ENCODE measurements around the gene FALEC. TPM values are rescaled to one million over a fixed set of nuclear protein-coding genes. Genes with fewer than 3 reads are reported as not detected.

The FALEC gene
- total RNA-seq, 4 donors from 2014 or later: 0.88 to 1.0 TPM; not detected in 2

DNA sequence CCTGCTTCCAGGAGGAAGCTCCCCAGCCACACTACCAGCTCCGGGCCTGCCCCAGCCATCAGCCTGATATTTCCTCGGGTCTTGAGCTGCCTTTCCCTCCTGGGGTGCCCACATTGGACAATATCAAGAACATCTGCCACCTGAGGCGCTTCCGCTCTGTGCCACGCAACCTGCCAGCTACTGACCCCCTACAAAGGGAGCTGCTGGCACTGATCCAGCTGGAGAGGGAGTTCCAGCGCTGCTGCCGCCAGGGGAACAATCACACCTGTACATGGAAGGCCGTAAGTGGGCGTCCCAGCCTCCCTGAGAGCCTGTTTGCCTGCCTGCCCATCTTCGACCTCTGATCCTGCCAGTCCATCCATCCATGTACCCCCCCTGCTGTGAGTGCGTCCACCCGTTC lies 4.0 kb upstream of the FALEC start:
- Histone ChIP-seq H3K4me1 (no peaks in the 10 kb centered on the region), H3K9me3 (no peaks in the 10 kb centered on the region), H3K27ac (no peak overlapping the region), H3K4me3 (no peak overlapping the region), H3K36me3 (no peaks in the 10 kb centered on the region), H3K27me3 (no peaks in the 10 kb centered on the region)
- intact Hi-C loops (cut with DNase I; ENCODE audit: low total_unique reads): no loop called here
- TF ChIP-seq, protein P1, sequence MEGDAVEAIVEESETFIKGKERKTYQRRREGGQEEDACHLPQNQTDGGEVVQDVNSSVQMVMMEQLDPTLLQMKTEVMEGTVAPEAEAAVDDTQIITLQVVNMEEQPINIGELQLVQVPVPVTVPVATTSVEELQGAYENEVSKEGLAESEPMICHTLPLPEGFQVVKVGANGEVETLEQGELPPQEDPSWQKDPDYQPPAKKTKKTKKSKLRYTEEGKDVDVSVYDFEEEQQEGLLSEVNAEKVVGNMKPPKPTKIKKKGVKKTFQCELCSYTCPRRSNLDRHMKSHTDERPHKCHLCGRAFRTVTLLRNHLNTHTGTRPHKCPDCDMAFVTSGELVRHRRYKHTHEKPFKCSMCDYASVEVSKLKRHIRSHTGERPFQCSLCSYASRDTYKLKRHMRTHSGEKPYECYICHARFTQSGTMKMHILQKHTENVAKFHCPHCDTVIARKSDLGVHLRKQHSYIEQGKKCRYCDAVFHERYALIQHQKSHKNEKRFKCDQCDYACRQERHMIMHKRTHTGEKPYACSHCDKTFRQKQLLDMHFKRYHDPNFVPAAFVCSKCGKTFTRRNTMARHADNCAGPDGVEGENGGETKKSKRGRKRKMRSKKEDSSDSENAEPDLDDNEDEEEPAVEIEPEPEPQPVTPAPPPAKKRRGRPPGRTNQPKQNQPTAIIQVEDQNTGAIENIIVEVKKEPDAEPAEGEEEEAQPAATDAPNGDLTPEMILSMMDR (IDR thresholded peaks at IDR 0.05): no peak
- no peak for TF ChIP-seq POLR2A (IDR thresholded peaks at IDR 0.05)
- no peak for DNase-seq

DNA sequence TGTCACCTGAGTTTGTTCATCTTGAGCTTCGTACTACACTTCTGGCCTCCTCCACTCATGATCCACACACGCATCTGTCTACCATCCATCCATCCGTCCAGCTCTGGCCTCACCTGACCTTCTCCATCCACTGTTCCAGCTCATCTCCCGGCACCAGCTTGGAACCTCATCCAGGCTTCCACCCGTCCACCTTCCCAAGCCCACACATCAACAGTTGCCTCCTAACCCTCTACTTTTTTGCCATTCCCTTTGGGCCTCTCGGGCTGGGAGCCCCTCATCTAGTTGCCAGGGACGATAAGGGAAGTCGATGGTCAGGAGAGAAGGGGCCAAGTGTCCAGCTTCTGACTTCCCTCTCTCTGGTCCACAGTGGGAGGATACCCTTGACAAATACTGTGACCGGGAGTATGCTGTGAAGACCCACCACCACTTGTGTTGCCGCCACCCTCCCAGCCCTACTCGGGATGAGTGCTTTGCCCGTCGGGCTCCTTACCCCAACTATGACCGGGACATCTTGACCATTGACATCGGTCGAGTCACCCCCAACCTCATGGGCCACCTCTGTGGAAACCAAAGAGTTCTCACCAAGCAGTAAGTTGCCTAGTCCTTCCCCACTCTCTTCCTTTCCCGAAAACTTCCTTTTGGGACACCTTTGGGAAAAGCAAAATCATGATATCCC lies 3.4 kb upstream of the FALEC start:
- H3K27ac ChIP-seq: no peak overlapping the region
- no peak for DNase-seq
- H3K27me3 ChIP-seq: no peaks in the 10 kb centered on the region
- H3K9me3 ChIP-seq: no peaks in the 10 kb centered on the region
- H3K4me3 ChIP-seq: no peak overlapping the region
- H3K36me3 ChIP-seq: no peaks in the 10 kb centered on the region
- intact Hi-C loops (cut with DNase I; ENCODE audit: low total_unique reads): no loop called here
- H3K4me1 ChIP-seq: no peaks in the 10 kb centered on the region
- TF ChIP-seq, protein P1 (IDR thresholded peaks at IDR 0.05): no peak
- no peak for TF ChIP-seq POLR2A (IDR thresholded peaks at IDR 0.05)

DNA sequence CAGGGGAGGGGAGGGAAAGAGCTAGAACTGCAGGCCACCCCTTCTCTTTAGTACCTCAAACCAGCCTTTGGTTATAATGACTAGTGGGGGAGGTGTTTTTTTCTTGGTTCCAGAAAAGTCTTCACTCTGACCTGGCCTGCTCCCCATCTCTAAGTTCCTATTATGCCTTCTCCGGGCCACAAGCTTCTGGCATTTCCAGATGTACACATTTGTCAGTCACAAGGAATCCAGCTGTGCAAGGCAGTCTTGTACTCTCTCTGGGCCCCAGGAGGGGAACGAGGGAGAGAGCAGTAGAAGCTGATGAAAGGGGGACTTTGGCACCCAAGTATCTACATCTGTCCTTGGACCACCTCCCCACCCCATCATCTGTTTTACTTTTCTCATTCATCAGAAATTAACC lies 2.7 kb upstream of the FALEC start:
- intact Hi-C loops (cut with DNase I; ENCODE audit: low total_unique reads): no loop called here

DNA sequence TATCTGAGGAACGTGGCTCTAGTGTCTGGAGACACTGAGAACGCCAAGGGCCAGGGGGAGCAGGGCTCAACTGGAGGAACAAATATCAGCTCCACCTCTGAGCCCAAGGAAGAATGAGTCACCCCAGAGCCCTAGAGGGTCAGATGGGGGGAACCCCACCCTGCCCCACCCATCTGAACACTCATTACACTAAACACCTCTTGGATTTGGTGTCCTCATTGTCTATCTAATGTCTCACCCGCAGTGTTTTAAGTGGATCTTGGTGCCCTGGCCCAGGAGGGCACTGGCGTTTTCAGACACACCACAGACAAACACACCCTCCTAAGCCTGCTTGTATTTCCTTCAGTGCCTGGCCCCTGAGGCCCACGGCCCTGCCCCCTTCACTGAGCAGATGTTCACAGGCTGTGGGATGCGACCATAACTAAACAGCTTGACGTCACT lies 2.2 kb upstream of the FALEC start:
- no peak overlapping the region for H3K27ac ChIP-seq
- H3K4me1 ChIP-seq: no peaks in the 10 kb centered on the region
- intact Hi-C loops (cut with DNase I; ENCODE audit: low total_unique reads): no loop called here
- DNase-seq: no peak
- H3K9me3 ChIP-seq: no peaks in the 10 kb centered on the region
- TF ChIP-seq, protein P1 (IDR thresholded peaks at IDR 0.05): no peak
- TF ChIP-seq POLR2A (IDR thresholded peaks at IDR 0.05): no peak
- no peaks in the 10 kb centered on the region for H3K27me3 ChIP-seq
- no peak overlapping the region for H3K4me3 ChIP-seq
- H3K36me3 ChIP-seq: no peaks in the 10 kb centered on the region

More for the DNA sequence above, 2.7 kb upstream of the FALEC start:
- Histone ChIP-seq H3K4me1 (no peaks in the 10 kb centered on the region), H3K9me3 (no peaks in the 10 kb centered on the region), H3K27me3 (no peaks in the 10 kb centered on the region), H3K27ac (no peak overlapping the region), H3K4me3 (no peak overlapping the region), H3K36me3 (no peaks in the 10 kb centered on the region)
- DNase-seq: no peak
- TF ChIP-seq, protein P1 (IDR thresholded peaks at IDR 0.05): no peak
- TF ChIP-seq POLR2A (IDR thresholded peaks at IDR 0.05): no peak

DNA sequence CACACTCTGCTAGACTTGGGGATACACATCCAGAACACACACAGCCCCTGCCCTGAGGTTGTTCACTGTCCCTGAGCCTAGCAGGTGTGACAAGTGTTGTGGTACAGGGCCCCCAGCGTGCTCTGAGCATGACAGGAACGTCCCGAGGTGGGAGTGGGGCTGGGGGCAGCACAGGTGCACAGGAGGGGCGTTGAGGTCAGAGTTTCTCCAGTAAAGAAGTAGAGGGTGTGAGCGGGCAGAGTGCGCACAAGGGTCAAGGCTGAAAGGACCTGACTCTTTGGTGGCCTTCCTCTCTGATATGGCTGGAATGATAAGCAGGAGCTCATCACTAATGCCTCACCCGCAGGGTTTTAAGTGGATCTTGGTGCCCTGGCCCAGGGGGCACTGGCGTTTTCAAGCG lies 1.3 kb upstream of the FALEC start:
- no peaks in the 10 kb centered on the region for H3K27me3 ChIP-seq
- no peak overlapping the region for H3K27ac ChIP-seq
- no peaks in the 10 kb centered on the region for H3K4me1 ChIP-seq
- no peaks in the 10 kb centered on the region for H3K36me3 ChIP-seq
- DNase-seq: no peak
- no peak overlapping the region for H3K4me3 ChIP-seq
- no peaks in the 10 kb centered on the region for H3K9me3 ChIP-seq
- intact Hi-C loops (cut with DNase I; ENCODE audit: low total_unique reads): no loop called here
- TF ChIP-seq POLR2A (IDR thresholded peaks at IDR 0.05): no peak
- TF ChIP-seq, protein P1 (IDR thresholded peaks at IDR 0.05): no peak

All from uterus (tissue), 4 donors.